ENCODE measurements around the gene NUDT4. TPM values are rescaled to one million over a fixed set of nuclear protein-coding genes. Genes with fewer than 3 reads are reported as not detected.
"Not testable (repeated sequence)": the region's sequence is repeated elsewhere in the genome, so short reads cannot be mapped to it uniquely, and the experiment has no call there.

NUDT4 gene
- total RNA-seq, 6 donors from 2014 or later: 23.0 to 60.3 (median 34.0) TPM

DNA sequence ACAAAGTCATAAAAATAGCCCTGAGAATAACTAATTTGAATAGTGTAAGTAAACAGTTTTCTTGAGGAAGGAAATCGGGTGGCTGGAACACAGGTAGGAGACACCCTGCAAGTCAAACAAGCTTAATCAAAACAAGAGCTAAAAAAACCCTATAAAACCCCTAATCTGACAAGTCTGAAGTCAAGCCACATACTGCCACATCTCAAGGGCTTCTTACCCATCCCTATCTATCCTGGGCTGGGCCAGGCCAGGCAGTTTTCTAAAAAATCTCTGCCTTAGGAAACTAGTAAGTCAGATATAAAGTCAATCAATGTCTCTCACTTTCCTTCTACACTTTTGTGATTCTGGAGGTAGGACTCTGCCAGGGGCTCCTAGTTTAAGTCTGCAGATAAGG is 48.7 kb downstream of the NUDT4 start:
- ATAC-seq (ENCODE audit: low FRiP score in 2 of 2): no peak
- DNase-seq: no peak
- H3K9me3 ChIP-seq: no peaks in the 10 kb centered on the region
- WGBS, 2 donors: 14 to 31% methylated on average over 1 of the region's 1 CpG
- peaks cover 48 to 69% (median 63%) of the 10 kb centered on the region in 4 donors for H3K4me1 ChIP-seq
- H3K36me3 ChIP-seq: no peaks in the 10 kb centered on the region
- H3K27ac ChIP-seq: peak overlapping the region in 2 of 4 donors; percentile 58 to 60
- H3K4me3 ChIP-seq: no peak overlapping the region
- no peaks in the 10 kb centered on the region for H3K27me3 ChIP-seq
- no peak for TF ChIP-seq EP300 (IDR thresholded peaks at IDR 0.05)
- TF ChIP-seq POLR2AphosphoS5 (IDR thresholded peaks at IDR 0.05): no peak
- no peak for TF ChIP-seq POLR2A (IDR thresholded peaks at IDR 0.05)
- TF ChIP-seq CTCF (IDR thresholded peaks at IDR 0.05): no peak

GRCh38 chr12:93427779-93428564 is 50.2 kb downstream of the NUDT4 start:
- 62 to 72% methylated on average over 5 of the region's 5 CpGs for WGBS, 2 donors
- ATAC-seq (ENCODE audit: low FRiP score in 2 of 2) (peak in 1 of 2 donors; percentile 71), DNase-seq (no peak)
- Histone ChIP-seq H3K27me3 (no peaks in the 10 kb centered on the region), H3K27ac (peak overlapping the region in 2 of 4 donors; percentile 14 to 49), H3K36me3 (no peaks in the 10 kb centered on the region), H3K4me3 (no peak overlapping the region), H3K4me1 (peaks cover 42 to 62% (median 57%) of the 10 kb centered on the region in 4 donors), H3K9me3 (no peaks in the 10 kb centered on the region)
- TF ChIP-seq POLR2AphosphoS5 (IDR thresholded peaks at IDR 0.05): no peak
- TF ChIP-seq CTCF (IDR thresholded peaks at IDR 0.05): no peak
- TF ChIP-seq POLR2A (IDR thresholded peaks at IDR 0.05): no peak
- no peak for TF ChIP-seq EP300 (IDR thresholded peaks at IDR 0.05)

DNA sequence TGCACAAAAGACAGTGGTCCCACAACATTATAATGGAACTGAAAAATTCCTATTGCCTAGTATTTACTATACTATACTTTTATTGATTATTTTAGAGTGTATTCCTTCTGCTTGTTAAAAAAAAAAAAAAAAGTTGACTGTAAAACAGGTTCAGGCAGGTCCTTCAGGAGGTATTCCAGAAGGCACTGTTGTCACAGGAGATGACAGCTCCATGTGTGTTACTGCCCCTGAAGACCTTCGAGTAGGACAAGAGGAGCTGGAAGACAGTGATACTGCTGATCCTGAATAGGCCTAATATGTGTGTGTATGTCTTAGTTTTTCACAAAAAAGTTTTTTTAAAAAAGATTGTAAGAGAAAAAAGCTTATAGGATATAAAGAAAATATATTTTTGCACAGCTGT is 51.7 kb downstream of the NUDT4 start:
- no peak overlapping the region for H3K27ac ChIP-seq
- no peaks in the 10 kb centered on the region for H3K27me3 ChIP-seq
- no peaks in the 10 kb centered on the region for H3K9me3 ChIP-seq
- no peak for ATAC-seq (ENCODE audit: low FRiP score in 2 of 2)
- H3K36me3 ChIP-seq: no peaks in the 10 kb centered on the region
- no peak for DNase-seq
- 66 to 73% methylated on average over 1 of the region's 1 CpG for WGBS, 2 donors
- H3K4me3 ChIP-seq: no peak overlapping the region
- H3K4me1 ChIP-seq: peaks cover 38 to 67% (median 54%) of the 10 kb centered on the region in 4 donors
- TF ChIP-seq POLR2A (IDR thresholded peaks at IDR 0.05): no peak
- TF ChIP-seq EP300 (IDR thresholded peaks at IDR 0.05): no peak
- TF ChIP-seq POLR2AphosphoS5 (IDR thresholded peaks at IDR 0.05): no peak
- no peak for TF ChIP-seq CTCF (IDR thresholded peaks at IDR 0.05)

DNA sequence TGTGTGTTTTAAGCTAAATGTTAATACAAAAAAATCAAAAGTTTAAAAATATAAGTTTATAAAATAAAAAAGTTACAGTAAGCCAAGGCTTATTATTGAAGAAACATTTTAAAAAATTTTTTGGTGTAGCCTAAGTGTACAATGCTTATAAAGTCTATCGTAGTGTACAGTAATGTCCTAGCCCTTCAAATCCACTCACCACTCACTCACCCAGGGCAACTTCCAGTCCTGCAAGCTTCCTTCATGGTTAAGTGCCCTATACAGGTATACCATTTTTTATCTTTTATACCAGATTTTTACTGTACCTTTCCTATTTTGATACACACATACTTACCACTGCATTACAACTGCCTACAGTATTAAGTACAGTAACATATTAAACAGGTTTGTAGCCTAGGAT is 52.1 kb downstream of the NUDT4 start:
- no peak for TF ChIP-seq CTCF (IDR thresholded peaks at IDR 0.05)
- no peak for TF ChIP-seq EP300 (IDR thresholded peaks at IDR 0.05)
- no peak for TF ChIP-seq POLR2A (IDR thresholded peaks at IDR 0.05)
- TF ChIP-seq POLR2AphosphoS5 (IDR thresholded peaks at IDR 0.05): no peak
- H3K27me3 ChIP-seq: no peaks in the 10 kb centered on the region
- DNase-seq: no peak
- 48 to 65% methylated on average over 1 of the region's 1 CpG for WGBS, 2 donors
- H3K4me1 ChIP-seq: peaks cover 40 to 68% (median 55%) of the 10 kb centered on the region in 4 donors
- H3K36me3 ChIP-seq: no peaks in the 10 kb centered on the region
- no peak for ATAC-seq (ENCODE audit: low FRiP score in 2 of 2)
- H3K9me3 ChIP-seq: no peaks in the 10 kb centered on the region
- H3K27ac ChIP-seq: no peak overlapping the region
- no peak overlapping the region for H3K4me3 ChIP-seq

DNA sequence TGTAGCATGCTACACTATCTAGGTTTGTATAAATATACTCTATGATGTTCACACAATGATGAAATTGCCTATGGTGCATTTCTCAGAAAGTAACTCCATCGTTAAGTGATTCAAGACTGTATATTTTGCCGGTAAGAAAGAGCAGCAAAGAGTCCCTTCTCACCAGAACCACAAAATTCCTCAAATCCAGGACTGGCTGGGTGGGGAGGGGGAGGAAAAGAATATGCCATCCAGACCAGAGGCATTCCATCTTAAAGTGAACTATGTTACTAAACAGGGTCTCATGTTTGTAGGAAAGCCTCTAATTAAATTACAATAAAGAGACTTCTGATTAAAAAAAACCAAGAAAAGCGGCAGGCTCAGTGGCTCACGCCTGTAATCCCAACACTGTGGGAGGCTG is 52.6 kb downstream of the NUDT4 start:
- DNase-seq (no peak), ATAC-seq (ENCODE audit: low FRiP score in 2 of 2) (no peak)
- H3K9me3 ChIP-seq: no peaks in the 10 kb centered on the region
- WGBS, 2 donors: 73 to 75% methylated on average over 4 of the region's 4 CpGs
- no peak for TF ChIP-seq POLR2AphosphoS5 (IDR thresholded peaks at IDR 0.05)
- no peak for TF ChIP-seq POLR2A (IDR thresholded peaks at IDR 0.05)
- TF ChIP-seq EP300 (IDR thresholded peaks at IDR 0.05): no peak
- no peak for TF ChIP-seq CTCF (IDR thresholded peaks at IDR 0.05)
- H3K4me1 ChIP-seq: peaks cover 38 to 71% (median 55%) of the 10 kb centered on the region in 4 donors
- no peak overlapping the region for H3K27ac ChIP-seq
- H3K36me3 ChIP-seq: no peaks in the 10 kb centered on the region
- H3K27me3 ChIP-seq: no peaks in the 10 kb centered on the region
- no peak overlapping the region for H3K4me3 ChIP-seq

GRCh38 chr12:93432031-93432430 is 54.3 kb downstream of the NUDT4 start:
- not testable (repeated sequence) for H3K36me3 ChIP-seq; DNase-seq; H3K27me3 ChIP-seq; H3K27ac ChIP-seq; H3K4me3 ChIP-seq; ATAC-seq (ENCODE audit: low FRiP score in 2 of 2); H3K9me3 ChIP-seq
- H3K4me1 ChIP-seq: peaks cover 21 to 65% (median 41%) of the 10 kb centered on the region in 4 donors
- 86 to 95% methylated on average over 6 of the region's 6 CpGs for WGBS, 2 donors

Data from upper lobe of left lung (tissue), 6 donors.